Spleen (tissue), 11 donors: ENCODE measurements around the gene CNTNAP2. TPM values are rescaled to one million over a fixed set of nuclear protein-coding genes. Genes with fewer than 3 reads are reported as not detected.

Experiments used
- DNase-seq: peaks from one replicate; pipeline ENCODE4 v3.0.0-alpha.2; 2020
- H3K27ac ChIP-seq, 8 donors: fragments of 200-600 bp; sonication (generic) in 7 of 8; 1 replicate in 4 of 8; 2 replicates in 4 of 8; pipeline versions ENCODE4 v1.5.0 to v1.8.0; 2016 to 2021; ENCODE audit warnings: inconsistent platforms in 4 of 8, mild to moderate bottlenecking in 4 of 8, moderate library complexity in 1 of 8
- H3K27me3 ChIP-seq, 7 donors: fragments of 200-600 bp; sonication (generic) in 6 of 7; replicated peaks in 1 of 7; 1 replicate in 4 of 7; 2 replicates in 3 of 7; pipeline versions ENCODE4 v1.5.0 to v1.8.0; 2016 to 2021; ENCODE audit warnings: inconsistent platforms in 3 of 7, mild to moderate bottlenecking in 1 of 7
- H3K36me3 ChIP-seq, 6 donors: fragments of 200-600 bp; sonication (generic) in 5 of 6; 1 replicate in 4 of 6; 2 replicates in 2 of 6; pipeline versions ENCODE4 v1.5.0 to v1.8.0; 2016 to 2021; ENCODE audit warnings: inconsistent platforms in 2 of 6
- H3K4me1 ChIP-seq, 6 donors: fragments of 200-600 bp; sonication (generic) in 5 of 6; 1 replicate in 3 of 6; 2 replicates in 3 of 6; pipeline versions ENCODE4 v1.5.0 to v1.8.0; 2016 to 2021; ENCODE audit warnings: inconsistent platforms in 3 of 6
- H3K4me3 ChIP-seq, 8 donors: fragments of 200-600 bp; sonication (generic) in 7 of 8; 1 replicate in 4 of 8; 2 replicates in 4 of 8; pipeline versions ENCODE4 v1.5.0 to v1.8.0; 2016 to 2021; ENCODE audit warnings: inconsistent platforms in 4 of 8, mild to moderate bottlenecking in 4 of 8, moderate library complexity in 2 of 8
- H3K9me3 ChIP-seq, 8 donors: fragments of 200-600 bp; sonication (generic) in 7 of 8; 1 replicate in 4 of 8; 2 replicates in 4 of 8; pipeline versions ENCODE4 v1.5.0 to v1.8.0; 2016 to 2021; ENCODE audit warnings: inconsistent platforms in 4 of 8
- POLR2A ChIP-seq, 3 donors: fragments of 450-650 bp; IDR thresholded peaks; one replicate each; pipeline ENCODE4 v1.5.1; 2017; ENCODE audit warnings: antibody characterized with exemption in 3 of 3, mild to moderate bottlenecking in 1 of 3
- POLR2AphosphoS5 ChIP-seq, 3 donors: sonication (generic); formaldehyde crosslinking; IDR thresholded peaks; one replicate each; pipeline ENCODE4 v1.5.1; 2017; ENCODE audit warnings: antibody characterized with exemption in 3 of 3
- WGBS, 5 donors: extraction: QIAGEN DNeasy Blood & Tissue Kit in 3 of 5; methylation state at CpG; one replicate each; pipeline versions ENCODE4 v1.1.5 to v1.1.7; 2013 to 2018; 5-methylcytosine and 5-hydroxymethylcytosine counted together
- intact Hi-C: fragments of 100-400 bp; cut with DNase I; formaldehyde crosslinking; loops from one replicate; pipeline ENCODE4 v1.15.0; 2023; ENCODE audit warnings: low total_unique reads
- polyA plus RNA-seq, 3 donors: library from polyadenylated mRNA; stranded (reverse); fragments of 200-250 nt; gene quantifications; one replicate each; pipeline ENCODE4 v1.2.1, GENCODE V29; 2013
- total RNA-seq, 7 donors: library from RNA; depleted of rRNA in 3 of 7; stranded (reverse); fragments of >200 nt in 3 of 7; fragmentation: NEBNext Ultra II Directional in 4 of 7; extraction: Animal tissue kit (Norgen Biotek cat#: 25700) in 4 of 7; gene quantifications; one replicate each; pipeline versions ENCODE4 v1.1.0 to v1.2.1, GENCODE V29; 2016 to 2021
- TF ChIP-seq, protein P1 (sequence below), 11 experiments: fragments of 200-600 bp in 7 of 11; fragments of 450-650 bp in 4 of 11; sonication (generic) in 4 of 11; IDR thresholded peaks in 8 of 11; conservative IDR thresholded peaks in 3 of 11; 1 replicate in 7 of 11; 2 replicates in 4 of 11; pipeline versions ENCODE4 v1.4.0 to v1.8.0; 2016 to 2021; ENCODE audit warnings: antibody characterized with exemption in 11 of 11, inconsistent platforms in 4 of 11, mild to moderate bottlenecking in 1 of 11
- donor health status: healthy with polysubstance abuse.
- donor health status: DM: no; HTN: no; CAD: no; lungs with moderate emphysema.
- donor health status: DM: no; HTN: no; CAD: no.
- donor health status: Bipolar disorder and iron deficiency.
- donor health status: healthy.
- donor health status: DM: no; HTN: no; CAD: no.
- donor health status: DM: yes; HTN: yes; CAD: no.

Gene CNTNAP2
- total and polyA plus RNA-seq, 10 donors = 0.13 to 2.0 (median 0.82) TPM

GRCh38 chr7:148344406-148344805 lies 2227.8 kb downstream of the CNTNAP2 start:
- H3K4me3 ChIP-seq = no peak overlapping the region
- WGBS, 5 donors = 78 to 91% (median 82%) methylated on average over 1 of the region's 1 CpG
- peaks cover 0 to 5% (median 3%) of the 10 kb centered on the region in 6 donors for H3K4me1 ChIP-seq
- intact Hi-C loops = no loop called here
- TF ChIP-seq POLR2AphosphoS5 (IDR thresholded peaks at IDR 0.05) = no peak
- TF ChIP-seq, protein P1, sequence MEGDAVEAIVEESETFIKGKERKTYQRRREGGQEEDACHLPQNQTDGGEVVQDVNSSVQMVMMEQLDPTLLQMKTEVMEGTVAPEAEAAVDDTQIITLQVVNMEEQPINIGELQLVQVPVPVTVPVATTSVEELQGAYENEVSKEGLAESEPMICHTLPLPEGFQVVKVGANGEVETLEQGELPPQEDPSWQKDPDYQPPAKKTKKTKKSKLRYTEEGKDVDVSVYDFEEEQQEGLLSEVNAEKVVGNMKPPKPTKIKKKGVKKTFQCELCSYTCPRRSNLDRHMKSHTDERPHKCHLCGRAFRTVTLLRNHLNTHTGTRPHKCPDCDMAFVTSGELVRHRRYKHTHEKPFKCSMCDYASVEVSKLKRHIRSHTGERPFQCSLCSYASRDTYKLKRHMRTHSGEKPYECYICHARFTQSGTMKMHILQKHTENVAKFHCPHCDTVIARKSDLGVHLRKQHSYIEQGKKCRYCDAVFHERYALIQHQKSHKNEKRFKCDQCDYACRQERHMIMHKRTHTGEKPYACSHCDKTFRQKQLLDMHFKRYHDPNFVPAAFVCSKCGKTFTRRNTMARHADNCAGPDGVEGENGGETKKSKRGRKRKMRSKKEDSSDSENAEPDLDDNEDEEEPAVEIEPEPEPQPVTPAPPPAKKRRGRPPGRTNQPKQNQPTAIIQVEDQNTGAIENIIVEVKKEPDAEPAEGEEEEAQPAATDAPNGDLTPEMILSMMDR (IDR thresholded peaks at IDR 0.05 in 8 of 11, conservative IDR thresholded peaks at IDR 0.05 in 3 of 11) = no peak
- TF ChIP-seq POLR2A (IDR thresholded peaks at IDR 0.05) = no peak
- H3K36me3 ChIP-seq = no peaks in the 10 kb centered on the region
- no peak overlapping the region for H3K27ac ChIP-seq
- DNase-seq = no peak
- H3K9me3 ChIP-seq = no peaks in the 10 kb centered on the region
- H3K27me3 ChIP-seq = peaks cover 0 to 16% (median 10%) of the 10 kb centered on the region in 7 donors

DNA sequence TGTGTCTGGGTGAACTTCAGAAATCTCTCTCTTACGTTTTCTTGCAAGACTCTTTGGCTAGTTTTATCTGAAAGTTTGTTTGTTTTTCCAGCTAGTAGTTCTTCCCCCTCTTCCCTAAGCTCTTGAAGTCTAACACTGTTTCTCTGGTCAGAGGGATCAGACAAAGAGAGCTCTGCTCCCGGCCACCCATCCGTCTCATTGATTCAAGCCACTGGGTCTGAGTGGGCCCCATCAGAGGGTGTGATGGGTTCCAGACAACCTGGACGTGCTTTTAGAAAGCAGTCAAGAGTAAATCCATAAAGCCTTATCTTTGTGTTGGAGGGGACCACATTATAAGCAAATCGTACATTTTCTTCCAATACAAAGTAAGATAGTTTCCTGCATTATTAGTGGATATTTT lies 2231.4 kb downstream of the CNTNAP2 start:
- H3K36me3 ChIP-seq = no peaks in the 10 kb centered on the region
- intact Hi-C loops = no loop called here
- H3K4me3 ChIP-seq = no peak overlapping the region
- no peak overlapping the region for H3K27ac ChIP-seq
- H3K4me1 ChIP-seq = no peaks in the 10 kb centered on the region
- 71 to 81% (median 79%) methylated on average over 5 of the region's 5 CpGs for WGBS, 5 donors
- TF ChIP-seq POLR2AphosphoS5 (IDR thresholded peaks at IDR 0.05) (no peak), POLR2A (IDR thresholded peaks at IDR 0.05) (no peak)
- TF ChIP-seq, protein P1 (IDR thresholded peaks at IDR 0.05 in 8 of 11, conservative IDR thresholded peaks at IDR 0.05 in 3 of 11) = no peak
- H3K9me3 ChIP-seq = no peaks in the 10 kb centered on the region
- DNase-seq = no peak
- no peaks in the 10 kb centered on the region for H3K27me3 ChIP-seq

- intact Hi-C loops = no loop called here
Observed at GRCh38 chr7:148348466-148348865, 2231.9 kb downstream of the CNTNAP2 start.

DNA sequence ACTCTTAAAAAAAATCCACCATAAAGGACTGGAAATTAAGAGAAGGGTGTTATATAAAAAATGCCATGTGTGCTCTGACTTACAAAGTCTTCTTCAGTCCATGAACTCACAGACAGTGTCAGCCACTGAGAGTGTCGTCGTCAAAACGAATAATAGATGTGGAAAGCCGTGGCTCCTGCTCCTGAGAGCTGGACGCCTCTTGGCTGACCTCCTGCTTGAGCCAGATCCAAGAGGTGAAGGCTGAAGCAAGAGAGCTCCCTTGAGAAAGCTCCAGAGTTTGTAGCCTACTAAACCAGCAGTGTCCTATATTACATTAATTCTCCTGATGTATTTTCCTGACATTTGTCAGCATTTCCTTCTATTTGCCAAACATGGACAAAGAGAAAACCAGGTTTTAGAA lies 2239.7 kb downstream of the CNTNAP2 start:
- whole genome bisulfite sequencing, 5 donors = 63 to 71% (median 71%) methylated on average over 5 of the region's 5 CpGs
- DNase-seq = no peak
- H3K27me3 ChIP-seq = no peaks in the 10 kb centered on the region

More at GRCh38 chr7:148348466-148348865, 2231.9 kb downstream of the CNTNAP2 start:
- DNase-seq = no peak
- 78 to 82% (median 81%) methylated on average over 10 of the region's 10 CpGs for WGBS, 5 donors
- no peaks in the 10 kb centered on the region for H3K9me3 ChIP-seq
- no peak overlapping the region for H3K4me3 ChIP-seq
- TF ChIP-seq, protein P1 (IDR thresholded peaks at IDR 0.05 in 8 of 11, conservative IDR thresholded peaks at IDR 0.05 in 3 of 11) = no peak
- TF ChIP-seq POLR2A (IDR thresholded peaks at IDR 0.05) = no peak
- no peak for TF ChIP-seq POLR2AphosphoS5 (IDR thresholded peaks at IDR 0.05)
- H3K27me3 ChIP-seq = no peaks in the 10 kb centered on the region
- H3K36me3 ChIP-seq = no peaks in the 10 kb centered on the region
- no peaks in the 10 kb centered on the region for H3K4me1 ChIP-seq
- no peak overlapping the region for H3K27ac ChIP-seq

More for the DNA sequence above, 2239.7 kb downstream of the CNTNAP2 start:
- Histone ChIP-seq H3K4me3 (no peak overlapping the region), H3K4me1 (no peaks in the 10 kb centered on the region), H3K27ac (no peak overlapping the region), H3K36me3 (no peaks in the 10 kb centered on the region), H3K9me3 (peaks cover 0 to 3% (median 0%) of the 10 kb centered on the region in 8 donors)
- intact Hi-C loops = no loop called here
- TF ChIP-seq POLR2A (IDR thresholded peaks at IDR 0.05) (no peak), POLR2AphosphoS5 (IDR thresholded peaks at IDR 0.05) (no peak)
- TF ChIP-seq, protein P1 (IDR thresholded peaks at IDR 0.05 in 8 of 11, conservative IDR thresholded peaks at IDR 0.05 in 3 of 11) = no peak
